Measurements from ENCODE around the gene TFAP2C. TPM values are rescaled to one million over a fixed set of nuclear protein-coding genes. Genes with fewer than 3 reads are reported as not detected.

The TFAP2C gene
- total RNA-seq, 5 donors from 2014 or later (not counting 1 experiment from before 2014, with no cell fraction given) = 0.16 TPM; not detected in 3

DNA sequence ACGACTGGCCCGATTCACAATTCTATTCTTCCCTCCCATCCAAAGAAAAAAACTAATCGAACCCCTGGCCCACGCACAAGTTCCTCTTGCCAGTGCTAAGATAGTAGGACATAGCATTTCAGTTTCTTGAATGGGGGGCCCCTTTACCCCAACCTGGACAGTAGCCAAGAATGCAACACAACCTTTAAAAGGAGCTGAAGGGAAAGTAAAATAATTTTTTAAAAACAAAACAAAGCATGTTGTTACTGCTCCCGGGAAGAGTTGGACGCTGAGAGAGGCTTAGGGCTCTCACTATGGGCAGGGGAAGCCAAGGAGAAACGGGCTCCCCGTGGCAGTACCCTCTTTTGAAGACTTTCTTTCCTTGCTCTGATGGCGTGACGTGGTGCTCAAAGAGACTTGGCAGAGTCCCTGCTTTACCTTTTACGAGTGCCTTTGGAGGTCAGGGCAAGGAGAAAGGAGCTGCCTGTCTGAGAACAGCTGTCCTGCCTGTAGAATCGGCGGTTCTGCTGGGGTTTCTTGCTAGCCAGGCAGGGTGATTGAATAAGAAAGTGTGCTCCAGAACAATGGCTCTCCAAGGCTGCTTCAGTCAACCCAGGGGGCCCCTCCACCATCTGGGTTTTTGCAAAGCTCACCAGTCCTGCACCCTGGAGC, 5.8 kb downstream of the TFAP2C start:
- Histone ChIP-seq H3K4me3 (ENCODE audit: control insufficient read depth in 1 of 2, extremely low read depth in 1 of 2, low read length in 1 of 2) (no peak overlapping the region), H3K36me3 (ENCODE audit: control insufficient read depth in 2 of 2, extremely low read depth in 1 of 2, insufficient read depth in 1 of 2, low read length in 1 of 2) (no peaks in the 10 kb centered on the region), H3K4me1 (ENCODE audit: control insufficient read depth in 1 of 2, extremely low read depth in 1 of 2, insufficient read depth in 2 of 2, low read length in 2 of 2) (no peaks in the 10 kb centered on the region), H3K27ac (ENCODE audit: low read length) (no peak overlapping the region), H3K27me3 (replicated peaks in 1 of 2; ENCODE audit: control insufficient read depth in 2 of 2, extremely low read depth in 1 of 2, insufficient read depth in 2 of 2, low read length in 1 of 2) (peaks cover 18 to 29% of the 10 kb centered on the region in 2 experiments), H3K9me3 (no peaks in the 10 kb centered on the region)
- Mint-ChIP-seq H3K4me3 (no peak overlapping the region), H3K27ac (no peak overlapping the region), H3K27me3 (peaks cover 39 to 40% of the 10 kb centered on the region in 2 donors), H3K9me3 (no peaks in the 10 kb centered on the region), H3K4me1 (peaks cover 2 to 7% (median 4%) of the 10 kb centered on the region in 3 donors), H3K36me3 (no peaks in the 10 kb centered on the region)
- ChIA-PET CTCF (no interaction called here), POLR2A (no interaction called here)
- 58% methylated on average over 9 of the region's 13 CpGs for WGBS (ENCODE audit: insufficient coverage)
- DNase-seq = no peak
- ATAC-seq (replicated peaks in 1 of 4) = no peak

DNA sequence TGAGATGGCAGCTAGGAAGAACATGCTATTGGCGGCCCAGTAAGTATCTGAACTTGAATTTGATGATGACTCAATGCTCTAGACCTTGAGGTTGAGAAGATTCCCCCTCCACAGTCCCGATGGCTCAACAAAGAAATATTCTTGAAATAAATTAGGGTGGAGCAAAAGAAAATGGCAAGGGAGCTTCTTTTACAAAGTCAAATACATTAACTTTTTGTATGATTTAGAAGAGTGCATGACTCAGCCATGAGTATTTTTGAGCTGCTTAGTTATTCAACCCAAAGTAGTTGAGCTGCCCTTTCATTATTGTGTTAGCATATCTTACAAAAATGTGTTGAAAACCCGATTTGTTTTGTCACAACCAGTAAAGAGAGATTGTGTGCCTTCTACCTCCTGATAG, 7.6 kb downstream of the TFAP2C start:
- WGBS (ENCODE audit: insufficient coverage) = no CpG with 5 or more reads among the region's 3 CpGs
- no peaks in the 10 kb centered on the region for H3K9me3 ChIP-seq
- peaks cover 2 to 4% (median 3%) of the 10 kb centered on the region in 3 donors for H3K4me1 Mint-ChIP-seq
- H3K4me1 ChIP-seq (ENCODE audit: control insufficient read depth in 1 of 2, extremely low read depth in 1 of 2, insufficient read depth in 2 of 2, low read length in 2 of 2) = no peaks in the 10 kb centered on the region
- H3K4me3 ChIP-seq (ENCODE audit: control insufficient read depth in 1 of 2, extremely low read depth in 1 of 2, low read length in 1 of 2) = no peak overlapping the region
- no peak for ATAC-seq (replicated peaks in 1 of 4)
- peaks cover 12 to 16% of the 10 kb centered on the region in 2 experiments for H3K27me3 ChIP-seq (replicated peaks in 1 of 2; ENCODE audit: control insufficient read depth in 2 of 2, extremely low read depth in 1 of 2, insufficient read depth in 2 of 2, low read length in 1 of 2)
- no peak for DNase-seq
- H3K36me3 Mint-ChIP-seq = no peaks in the 10 kb centered on the region
- H3K36me3 ChIP-seq (ENCODE audit: control insufficient read depth in 2 of 2, extremely low read depth in 1 of 2, insufficient read depth in 1 of 2, low read length in 1 of 2) = no peaks in the 10 kb centered on the region
- H3K27ac Mint-ChIP-seq = no peak overlapping the region
- ChIA-PET POLR2A (no interaction called here), CTCF (no interaction called here)
- peaks cover 36 to 37% of the 10 kb centered on the region in 2 donors for H3K27me3 Mint-ChIP-seq
- H3K4me3 Mint-ChIP-seq = no peak overlapping the region
- no peaks in the 10 kb centered on the region for H3K9me3 Mint-ChIP-seq
- no peak overlapping the region for H3K27ac ChIP-seq (ENCODE audit: low read length)

DNA sequence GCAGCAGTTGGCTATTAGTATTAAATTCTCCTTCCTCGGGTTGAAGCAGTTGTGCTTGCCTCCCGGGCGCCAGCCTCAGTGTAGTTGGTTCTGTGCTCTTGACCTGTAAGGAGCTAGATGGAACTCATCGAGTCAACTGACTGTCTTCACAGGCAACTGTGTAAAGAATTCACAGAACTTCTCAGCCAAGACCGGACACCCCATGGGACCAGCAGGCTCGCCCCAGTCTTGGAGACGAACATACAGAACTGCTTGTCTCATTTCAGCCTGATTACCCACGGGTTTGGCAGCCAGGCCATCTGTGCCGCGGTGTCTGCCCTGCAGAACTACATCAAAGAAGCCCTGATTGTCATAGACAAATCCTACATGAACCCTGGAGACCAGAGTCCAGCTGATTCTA, 8.5 kb downstream of the TFAP2C start:
- Histone ChIP-seq H3K4me1 (ENCODE audit: control insufficient read depth in 1 of 2, extremely low read depth in 1 of 2, insufficient read depth in 2 of 2, low read length in 2 of 2) (no peaks in the 10 kb centered on the region), H3K36me3 (ENCODE audit: control insufficient read depth in 2 of 2, extremely low read depth in 1 of 2, insufficient read depth in 1 of 2, low read length in 1 of 2) (no peaks in the 10 kb centered on the region), H3K27me3 (replicated peaks in 1 of 2; ENCODE audit: control insufficient read depth in 2 of 2, extremely low read depth in 1 of 2, insufficient read depth in 2 of 2, low read length in 1 of 2) (peaks cover 10 to 12% of the 10 kb centered on the region in 2 experiments), H3K9me3 (no peaks in the 10 kb centered on the region), H3K27ac (ENCODE audit: low read length) (no peak overlapping the region), H3K4me3 (ENCODE audit: control insufficient read depth in 1 of 2, extremely low read depth in 1 of 2, low read length in 1 of 2) (no peak overlapping the region)
- Mint-ChIP-seq H3K9me3 (no peaks in the 10 kb centered on the region), H3K27me3 (peaks cover 31 to 33% of the 10 kb centered on the region in 2 donors), H3K36me3 (no peaks in the 10 kb centered on the region), H3K4me1 (no peaks in the 10 kb centered on the region), H3K4me3 (no peak overlapping the region), H3K27ac (no peak overlapping the region)
- no peak for ATAC-seq (replicated peaks in 1 of 4)
- 79% methylated on average over 10 of the region's 10 CpGs for WGBS (ENCODE audit: insufficient coverage)
- CTCF ChIA-PET = no interaction called here
- POLR2A ChIA-PET = no interaction called here
- no peak for DNase-seq

DNA sequence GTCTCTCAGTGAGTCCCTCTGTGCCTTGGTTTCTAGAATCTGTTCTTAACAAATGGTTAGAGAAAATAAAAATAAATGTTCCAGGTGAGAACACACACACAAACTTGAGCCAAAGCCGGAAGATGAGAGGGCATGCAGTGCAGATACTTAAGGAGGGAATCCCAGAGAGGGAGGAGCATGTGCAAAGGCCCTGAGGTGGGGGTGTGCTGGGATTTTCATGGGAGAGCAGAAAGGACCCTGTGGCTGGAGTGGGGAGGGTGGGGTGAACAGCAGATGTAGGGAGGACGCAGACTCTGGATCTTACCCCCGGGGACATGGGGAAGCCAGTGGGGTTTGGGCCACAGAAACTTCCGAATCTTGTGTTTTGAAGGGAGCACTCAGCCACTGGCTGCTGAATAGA, 17.5 kb downstream of the TFAP2C start:
- DNase-seq = no peak
- Mint-ChIP-seq H3K27ac (no peak overlapping the region), H3K4me1 (no peaks in the 10 kb centered on the region), H3K36me3 (no peaks in the 10 kb centered on the region), H3K9me3 (no peaks in the 10 kb centered on the region), H3K4me3 (no peak overlapping the region), H3K27me3 (peaks cover 16 to 18% of the 10 kb centered on the region in 2 donors)
- no peak overlapping the region for H3K4me3 ChIP-seq (ENCODE audit: control insufficient read depth in 1 of 2, extremely low read depth in 1 of 2, low read length in 1 of 2)
- H3K36me3 ChIP-seq (ENCODE audit: control insufficient read depth in 2 of 2, extremely low read depth in 1 of 2, insufficient read depth in 1 of 2, low read length in 1 of 2) = no peaks in the 10 kb centered on the region
- WGBS (ENCODE audit: insufficient coverage) = 84% methylated on average over 4 of the region's 4 CpGs
- H3K27me3 ChIP-seq (replicated peaks in 1 of 2; ENCODE audit: control insufficient read depth in 2 of 2, extremely low read depth in 1 of 2, insufficient read depth in 2 of 2, low read length in 1 of 2) = peaks cover 0 to 8% of the 10 kb centered on the region in 2 experiments
- POLR2A ChIA-PET = no interaction called here
- CTCF ChIA-PET = no interaction called here
- no peaks in the 10 kb centered on the region for H3K9me3 ChIP-seq
- no peak overlapping the region for H3K27ac ChIP-seq (ENCODE audit: low read length)
- no peak for ATAC-seq (replicated peaks in 1 of 4)
- H3K4me1 ChIP-seq (ENCODE audit: control insufficient read depth in 1 of 2, extremely low read depth in 1 of 2, insufficient read depth in 2 of 2, low read length in 2 of 2) = no peaks in the 10 kb centered on the region

DNA sequence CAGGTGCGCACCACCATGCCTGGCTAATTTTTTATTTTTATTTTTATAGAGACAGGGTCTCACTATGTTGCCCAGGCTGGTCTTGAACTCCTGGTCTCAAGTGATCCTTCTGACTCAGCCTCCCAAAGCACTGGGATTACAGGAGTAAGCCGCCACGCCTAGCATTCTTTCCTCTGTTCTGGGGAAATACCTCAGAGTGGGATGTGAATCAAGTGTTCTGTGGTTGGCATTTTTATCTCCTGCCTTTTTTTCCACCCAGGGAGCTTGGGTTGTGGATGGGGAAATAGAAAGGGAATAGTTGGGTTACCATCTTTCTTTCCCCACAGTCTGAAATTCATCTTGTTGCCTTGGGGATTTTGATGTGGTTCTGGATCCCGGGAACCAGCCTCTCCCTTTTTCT, 24.1 kb downstream of the TFAP2C start:
- POLR2A ChIA-PET = no interaction called here
- H3K9me3 ChIP-seq = no peaks in the 10 kb centered on the region
- ATAC-seq (replicated peaks in 1 of 4) (no peak), DNase-seq (no peak)
- Mint-ChIP-seq H3K27me3 (peaks cover 8% of the 10 kb centered on the region in 2 donors), H3K36me3 (no peaks in the 10 kb centered on the region), H3K27ac (no peak overlapping the region), H3K4me1 (no peaks in the 10 kb centered on the region), H3K9me3 (no peaks in the 10 kb centered on the region), H3K4me3 (no peak overlapping the region)
- CTCF ChIA-PET = no interaction called here
- no peaks in the 10 kb centered on the region for H3K4me1 ChIP-seq (ENCODE audit: control insufficient read depth in 1 of 2, extremely low read depth in 1 of 2, insufficient read depth in 2 of 2, low read length in 2 of 2)
- H3K27ac ChIP-seq (ENCODE audit: low read length) = no peak overlapping the region
- H3K27me3 ChIP-seq (replicated peaks in 1 of 2; ENCODE audit: control insufficient read depth in 2 of 2, extremely low read depth in 1 of 2, insufficient read depth in 2 of 2, low read length in 1 of 2) = peaks cover 0 to 4% of the 10 kb centered on the region in 2 experiments
- WGBS (ENCODE audit: insufficient coverage) = no CpG with 5 or more reads among the region's 4 CpGs
- H3K4me3 ChIP-seq (ENCODE audit: control insufficient read depth in 1 of 2, extremely low read depth in 1 of 2, low read length in 1 of 2) = no peak overlapping the region
- H3K36me3 ChIP-seq (ENCODE audit: control insufficient read depth in 2 of 2, extremely low read depth in 1 of 2, insufficient read depth in 1 of 2, low read length in 1 of 2) = no peaks in the 10 kb centered on the region

DNA sequence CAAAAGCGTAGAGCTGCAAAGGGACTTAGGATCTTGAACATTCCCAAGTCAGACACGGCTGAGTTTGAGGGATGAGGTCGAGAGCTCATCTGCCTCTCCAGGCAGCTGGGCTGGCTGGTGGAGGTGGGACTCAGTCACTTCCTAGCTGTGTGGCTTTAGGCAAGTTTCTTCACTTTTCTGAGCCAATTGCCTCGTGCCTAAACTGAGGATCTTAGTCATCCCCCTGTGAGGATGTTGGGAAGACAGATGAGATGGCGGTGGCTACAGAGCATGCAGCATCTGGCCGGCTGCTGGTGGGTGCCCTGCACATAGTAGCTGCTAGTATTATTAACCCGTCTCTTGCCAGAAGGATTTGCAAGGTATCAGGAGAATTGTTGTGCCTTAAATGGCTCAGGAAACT, 27.5 kb downstream of the TFAP2C start:
- Mint-ChIP-seq H3K27me3 (peaks cover 8 to 13% of the 10 kb centered on the region in 2 donors), H3K27ac (no peak overlapping the region), H3K4me1 (no peaks in the 10 kb centered on the region), H3K36me3 (no peaks in the 10 kb centered on the region), H3K9me3 (no peaks in the 10 kb centered on the region), H3K4me3 (no peak overlapping the region)
- DNase-seq (no peak), ATAC-seq (replicated peaks in 1 of 4) (no peak)
- Histone ChIP-seq H3K4me3 (ENCODE audit: control insufficient read depth in 1 of 2, extremely low read depth in 1 of 2, low read length in 1 of 2) (no peak overlapping the region), H3K9me3 (no peaks in the 10 kb centered on the region), H3K27ac (ENCODE audit: low read length) (no peak overlapping the region), H3K27me3 (replicated peaks in 1 of 2; ENCODE audit: control insufficient read depth in 2 of 2, extremely low read depth in 1 of 2, insufficient read depth in 2 of 2, low read length in 1 of 2) (peaks cover 0 to 7% of the 10 kb centered on the region in 2 experiments), H3K36me3 (ENCODE audit: control insufficient read depth in 2 of 2, extremely low read depth in 1 of 2, insufficient read depth in 1 of 2, low read length in 1 of 2) (no peaks in the 10 kb centered on the region), H3K4me1 (ENCODE audit: control insufficient read depth in 1 of 2, extremely low read depth in 1 of 2, insufficient read depth in 2 of 2, low read length in 2 of 2) (no peaks in the 10 kb centered on the region)
- POLR2A ChIA-PET = interaction anchor here in 1 of 2 donors (0.5 kb wide), 1 partner anchor 83 kb away, joined by 6 read pairs; no protein-coding TSS in a partner anchor
- CTCF ChIA-PET = no interaction called here
- 48% methylated on average over 7 of the region's 7 CpGs for WGBS (ENCODE audit: insufficient coverage)

DNA sequence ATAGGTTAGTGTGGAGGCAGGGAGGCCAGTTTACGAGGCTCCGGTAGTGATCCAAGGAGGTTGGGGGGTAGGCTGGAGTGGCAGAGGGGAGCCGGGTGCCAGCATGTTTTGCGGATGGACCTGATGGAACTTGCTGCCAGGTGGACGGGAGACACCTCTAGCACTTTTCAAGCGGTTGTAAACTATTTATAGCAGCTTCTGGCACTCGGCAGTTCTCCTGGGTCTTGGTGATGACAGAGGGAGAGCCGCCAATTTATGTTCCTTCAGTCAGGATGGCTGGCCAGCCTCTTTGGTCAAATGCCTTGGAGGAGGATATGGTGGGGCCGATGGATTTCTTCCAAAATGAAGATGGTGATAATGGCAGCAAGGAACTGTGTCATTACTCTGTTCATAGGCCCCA, 28.8 kb downstream of the TFAP2C start:
- Histone ChIP-seq H3K27me3 (replicated peaks in 1 of 2; ENCODE audit: control insufficient read depth in 2 of 2, extremely low read depth in 1 of 2, insufficient read depth in 2 of 2, low read length in 1 of 2) (peaks cover 0 to 7% of the 10 kb centered on the region in 2 experiments), H3K27ac (ENCODE audit: low read length) (no peak overlapping the region), H3K4me3 (ENCODE audit: control insufficient read depth in 1 of 2, extremely low read depth in 1 of 2, low read length in 1 of 2) (no peak overlapping the region), H3K9me3 (no peaks in the 10 kb centered on the region), H3K36me3 (ENCODE audit: control insufficient read depth in 2 of 2, extremely low read depth in 1 of 2, insufficient read depth in 1 of 2, low read length in 1 of 2) (no peaks in the 10 kb centered on the region), H3K4me1 (ENCODE audit: control insufficient read depth in 1 of 2, extremely low read depth in 1 of 2, insufficient read depth in 2 of 2, low read length in 2 of 2) (no peaks in the 10 kb centered on the region)
- no peaks in the 10 kb centered on the region for H3K4me1 Mint-ChIP-seq
- ChIA-PET CTCF (no interaction called here), POLR2A (no interaction called here)
- H3K27me3 Mint-ChIP-seq = peaks cover 8 to 13% of the 10 kb centered on the region in 2 donors
- no peak overlapping the region for H3K27ac Mint-ChIP-seq
- H3K9me3 Mint-ChIP-seq = no peaks in the 10 kb centered on the region
- 89% methylated on average over 8 of the region's 9 CpGs for WGBS (ENCODE audit: insufficient coverage)
- ATAC-seq (replicated peaks in 1 of 4) (no peak), DNase-seq (no peak)
- H3K4me3 Mint-ChIP-seq = no peak overlapping the region
- no peaks in the 10 kb centered on the region for H3K36me3 Mint-ChIP-seq

All from T-cell (primary cell).